Brain microvascular endothelial cell (primary cell): ENCODE results near the gene DCTN4.
"Not testable (repeated sequence)": the region's sequence is repeated elsewhere in the genome, so short reads cannot be mapped to it uniquely, and the experiment has no call there.

Experiments used
- DNase-seq: peaks from one replicate; pipeline ENCODE4 v3.0.0-alpha.2; 2020
- H3K27ac ChIP-seq: fragments of 250-450 bp; sonication (Bioruptor Pico); 2 replicates; pipeline ENCODE4 v1.5.1; 2020; ENCODE audit warnings: mild to moderate bottlenecking, moderate library complexity
- H3K27me3 ChIP-seq: fragments of 250-450 bp; sonication (Bioruptor Pico); replicated peaks from 2 replicates; pipeline ENCODE4 v1.5.1; 2020; ENCODE audit warnings: mild to moderate bottlenecking
- H3K36me3 ChIP-seq: fragments of 250-450 bp; sonication (Bioruptor Pico); replicated peaks from 2 replicates; pipeline ENCODE4 v1.5.1; 2020; ENCODE audit warnings: mild to moderate bottlenecking
- H3K4me3 ChIP-seq: 2 replicates; pipeline ENCODE4 v1.5.1; 2011; ENCODE audit warnings: low read depth, mild to moderate bottlenecking, control low read depth, low read length, moderate library complexity
- in situ Hi-C: cut with HindIII; loops from 2 replicates; pipeline ENCODE4 v1.10.0; 2017; ENCODE audit warnings: low sequenced_read_pairs, low pct_ligation_motif_present
- TF ChIP-seq, protein P1 (sequence below): IDR thresholded peaks from 2 replicates; pipeline ENCODE4 v1.5.1; 2011; ENCODE audit warnings: low read depth, mild to moderate bottlenecking, moderate library complexity, low read length, control low read depth, inconsistent platforms; ENCODE audit errors: missing control alignments

DCTN4 gene

DNA sequence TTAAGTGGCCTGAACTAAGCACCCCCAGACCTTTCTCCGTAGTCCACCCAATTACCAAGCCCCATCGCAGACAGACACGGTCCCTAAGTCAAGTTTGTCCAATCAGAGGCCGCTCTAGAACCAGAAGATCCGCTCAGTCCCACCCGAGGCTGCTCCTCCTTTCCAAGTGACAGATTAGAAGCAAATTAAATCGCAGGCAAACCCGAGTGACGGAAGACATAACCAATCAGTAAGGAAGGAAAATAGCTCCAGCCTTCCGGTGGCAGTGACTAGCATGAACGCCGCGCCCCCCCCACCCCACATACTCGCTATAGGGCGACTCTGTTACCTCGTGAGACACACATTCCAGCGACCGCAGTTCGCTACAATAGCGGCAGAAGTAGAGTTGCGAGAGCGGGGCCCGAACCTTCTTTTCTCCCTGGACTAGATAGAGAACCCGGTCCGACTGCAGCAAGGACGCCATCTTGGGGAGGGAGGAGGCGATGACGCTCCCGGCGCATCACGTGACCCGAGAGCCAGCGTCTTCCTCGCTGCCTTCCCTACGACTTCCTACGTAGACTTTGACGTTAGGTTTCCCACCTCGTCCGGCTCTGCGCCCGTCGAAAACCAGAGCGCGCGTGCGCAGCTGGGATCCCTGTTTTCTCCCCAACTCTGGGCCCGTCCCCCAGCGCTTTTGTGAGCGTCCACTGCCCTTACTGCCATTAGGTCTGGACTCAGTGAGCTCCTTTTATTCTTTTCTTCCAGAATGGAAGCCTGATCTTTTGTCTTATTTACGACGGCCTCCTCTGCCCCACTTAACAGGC lies at the start of gene DCTN4:
Gene DCTN4 (minus strand): TSS at position 487 of the 803 bp plus-strand sequence. CDS start 24 bp downstream, at position 463.
- Histone ChIP-seq H3K27me3 (no peaks in the 10 kb centered on the region), H3K27ac (peak within 1 kb of the TSS; percentile 97), H3K4me3 (peak within 1 kb of the TSS; percentile 89), H3K36me3 (peaks cover 7% of the 10 kb centered on the region)
- TF ChIP-seq, protein P1, sequence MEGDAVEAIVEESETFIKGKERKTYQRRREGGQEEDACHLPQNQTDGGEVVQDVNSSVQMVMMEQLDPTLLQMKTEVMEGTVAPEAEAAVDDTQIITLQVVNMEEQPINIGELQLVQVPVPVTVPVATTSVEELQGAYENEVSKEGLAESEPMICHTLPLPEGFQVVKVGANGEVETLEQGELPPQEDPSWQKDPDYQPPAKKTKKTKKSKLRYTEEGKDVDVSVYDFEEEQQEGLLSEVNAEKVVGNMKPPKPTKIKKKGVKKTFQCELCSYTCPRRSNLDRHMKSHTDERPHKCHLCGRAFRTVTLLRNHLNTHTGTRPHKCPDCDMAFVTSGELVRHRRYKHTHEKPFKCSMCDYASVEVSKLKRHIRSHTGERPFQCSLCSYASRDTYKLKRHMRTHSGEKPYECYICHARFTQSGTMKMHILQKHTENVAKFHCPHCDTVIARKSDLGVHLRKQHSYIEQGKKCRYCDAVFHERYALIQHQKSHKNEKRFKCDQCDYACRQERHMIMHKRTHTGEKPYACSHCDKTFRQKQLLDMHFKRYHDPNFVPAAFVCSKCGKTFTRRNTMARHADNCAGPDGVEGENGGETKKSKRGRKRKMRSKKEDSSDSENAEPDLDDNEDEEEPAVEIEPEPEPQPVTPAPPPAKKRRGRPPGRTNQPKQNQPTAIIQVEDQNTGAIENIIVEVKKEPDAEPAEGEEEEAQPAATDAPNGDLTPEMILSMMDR: no peak
- DNase-seq: peak; percentile 99
- in situ Hi-C loops: no loop called here

DNA sequence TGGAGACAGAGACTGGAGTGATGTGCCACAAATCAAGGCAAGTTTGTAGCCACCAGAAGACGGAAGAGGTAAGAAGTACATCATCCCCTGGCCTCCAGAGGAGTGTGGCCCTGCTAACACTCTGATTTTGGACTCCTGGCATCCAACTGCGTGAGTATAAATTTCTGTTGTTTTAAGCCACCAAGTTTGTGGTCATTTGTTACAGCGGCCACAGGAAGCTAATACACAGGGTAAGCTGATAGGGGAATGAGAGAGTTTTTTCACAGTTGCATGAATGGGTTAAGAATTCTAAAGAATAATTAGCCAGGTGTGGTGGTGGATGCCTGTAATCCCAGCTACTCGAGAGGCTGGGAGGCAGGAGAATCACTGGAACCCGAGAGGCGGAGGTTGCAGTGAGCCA lies 45.6 kb upstream of the DCTN4 start:
- TF ChIP-seq, protein P1: no peak
- Histone ChIP-seq H3K36me3 (no peaks in the 10 kb centered on the region), H3K27ac (no peak overlapping the region), H3K4me3 (no peak overlapping the region), H3K27me3 (no peaks in the 10 kb centered on the region)
- in situ Hi-C loops: no loop called here
- no peak for DNase-seq

DNA sequence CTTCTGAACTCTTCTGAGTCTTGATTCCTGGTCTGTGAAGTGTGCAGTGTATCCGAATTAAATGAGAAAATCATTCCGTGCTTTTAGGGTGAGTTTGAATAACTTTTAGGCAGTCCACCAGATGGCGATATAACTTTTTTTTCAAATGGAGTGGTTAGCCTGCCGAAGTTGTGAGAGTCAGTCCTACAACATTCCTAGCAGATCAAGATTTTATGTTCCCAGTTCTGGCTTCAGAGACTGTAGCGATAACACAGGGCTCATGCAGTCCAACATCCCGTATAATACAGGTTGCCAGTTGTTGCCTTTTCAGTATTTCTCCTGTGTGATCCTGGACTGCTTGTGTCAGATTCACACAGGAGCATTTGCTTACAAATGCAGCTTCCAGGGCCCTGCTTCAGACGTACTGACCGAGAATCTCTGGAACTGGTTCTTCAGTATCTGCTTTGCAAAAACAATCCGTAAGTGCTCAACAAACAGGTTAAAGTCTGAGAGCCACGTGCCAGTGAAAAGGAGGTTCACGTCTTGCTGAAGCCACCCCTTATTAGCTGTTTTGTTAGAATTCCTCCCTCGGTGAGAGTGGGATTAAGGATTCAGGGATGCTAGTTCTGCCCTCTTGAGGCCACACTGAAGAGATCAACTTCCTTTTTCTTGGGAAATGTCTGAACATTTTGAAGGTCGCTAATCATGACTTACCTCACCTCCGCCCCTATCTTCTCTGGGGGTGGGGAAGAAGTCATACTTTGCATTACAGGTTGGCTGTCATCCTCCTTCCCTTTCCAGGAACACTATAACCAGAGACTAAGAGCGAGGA lies 42.5 kb upstream of the DCTN4 start:
- Histone ChIP-seq H3K27me3 (no peaks in the 10 kb centered on the region), H3K27ac (no peak overlapping the region), H3K4me3 (peak overlapping the region; percentile 38), H3K36me3 (peaks cover 6% of the 10 kb centered on the region)
- DNase-seq: no peak
- in situ Hi-C loops: no loop called here
- TF ChIP-seq, protein P1: peak; percentile 75

DNA sequence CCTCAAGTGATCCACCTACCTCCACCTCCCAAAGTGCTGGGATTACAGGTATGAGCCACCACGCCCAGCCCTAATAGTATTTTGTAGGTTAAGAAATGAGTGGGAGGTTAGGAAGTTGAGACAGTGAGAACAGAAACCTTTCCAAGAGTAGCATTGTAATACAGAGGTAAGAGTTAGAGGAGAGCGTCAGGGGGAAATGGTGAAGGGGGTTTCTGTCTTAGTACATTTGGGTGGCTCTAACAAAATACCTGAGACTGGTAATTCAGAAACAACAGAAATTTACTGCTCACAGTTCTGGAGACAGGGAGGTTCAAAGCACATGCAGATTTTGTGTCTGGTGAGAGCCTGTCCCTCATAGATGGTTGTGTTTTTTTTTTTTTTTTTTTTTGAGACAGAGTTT lies 38.6 kb upstream of the DCTN4 start:
- no peak for DNase-seq
- in situ Hi-C loops: no loop called here
- TF ChIP-seq, protein P1: no peak
- no peak overlapping the region for H3K27ac ChIP-seq
- H3K4me3 ChIP-seq: no peak overlapping the region
- H3K36me3 ChIP-seq: peaks cover 18% of the 10 kb centered on the region
- no peaks in the 10 kb centered on the region for H3K27me3 ChIP-seq

DNA sequence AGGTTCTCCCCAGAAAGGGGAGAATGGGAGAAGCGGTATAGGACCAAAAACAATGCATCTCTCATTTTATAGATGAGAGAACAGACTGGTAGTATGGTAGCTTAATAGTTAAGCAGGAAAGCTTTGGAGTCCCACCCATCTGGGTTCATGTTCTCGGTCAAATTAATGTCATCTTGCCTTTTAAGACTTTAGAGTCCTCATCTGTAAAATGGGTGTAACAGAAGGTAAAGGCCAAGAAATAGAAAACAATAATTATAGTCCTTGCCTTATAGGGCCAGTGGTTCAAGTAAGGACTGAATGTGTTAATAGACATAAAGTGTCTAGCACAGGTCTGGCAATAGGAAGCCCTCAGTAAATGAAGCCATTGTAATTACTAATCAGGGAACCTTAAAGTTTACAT lies 36.1 kb upstream of the DCTN4 start:
- no peaks in the 10 kb centered on the region for H3K27me3 ChIP-seq
- TF ChIP-seq, protein P1: no peak
- H3K4me3 ChIP-seq: no peak overlapping the region
- in situ Hi-C loops: no loop called here
- no peak overlapping the region for H3K27ac ChIP-seq
- H3K36me3 ChIP-seq: peaks cover 18% of the 10 kb centered on the region
- DNase-seq: no peak

DNA sequence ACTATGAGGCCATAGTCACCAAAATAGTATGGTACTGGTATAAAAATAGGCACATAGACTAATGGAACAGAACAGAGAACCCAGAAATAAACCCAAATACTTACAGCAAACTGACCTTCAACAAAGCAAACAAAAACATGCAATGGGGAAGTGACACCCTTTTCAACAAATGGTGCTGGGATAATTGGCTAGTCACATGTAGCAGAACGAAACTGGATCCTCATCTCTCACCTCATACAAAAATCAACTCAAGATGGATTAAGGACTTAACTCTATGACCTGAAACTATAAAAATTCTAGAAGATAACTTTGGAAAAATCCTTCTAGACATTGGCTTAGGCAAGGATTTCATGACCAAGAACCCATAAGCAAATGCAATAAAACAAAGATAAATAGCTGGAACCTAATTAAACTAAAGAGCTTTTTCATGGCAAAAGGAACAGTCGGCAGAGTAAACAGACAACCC lies 34.6 kb upstream of the DCTN4 start:
- H3K4me3 ChIP-seq, DNase-seq, H3K27ac ChIP-seq, H3K27me3 ChIP-seq, in situ Hi-C loops: not testable (repeated sequence)
- H3K36me3 ChIP-seq: peaks cover 18% of the 10 kb centered on the region
